Endothelial cell of umbilical vein (primary cell): Measurements from ENCODE around the gene TRPV6.

Experiments used
- CTCF ChIP-seq, 2 donors: IDR thresholded peaks; 1 replicate in 1 of 2; 2 replicates in 1 of 2; pipeline ENCODE4 v1.5.1; 2011; ENCODE audit warnings: low read length in 2 of 2, mild to moderate bottlenecking in 2 of 2, moderate library complexity in 2 of 2, control low read depth in 1 of 2, inconsistent platforms in 1 of 2, low read depth in 1 of 2; ENCODE audit not compliant: insufficient read depth in 1 of 2; ENCODE audit errors: extremely low read depth in 1 of 2
- EZH2 ChIP-seq: IDR thresholded peaks from 2 replicates; pipeline ENCODE4 v1.6.1; 2012; ENCODE audit warnings: borderline replicate concordance, low read depth, mild to moderate bottlenecking, moderate library complexity, low read length, inconsistent platforms; ENCODE audit not compliant: severe bottlenecking
- JUN ChIP-seq: IDR thresholded peaks from 2 replicates; pipeline ENCODE4 v1.6.1; 2011; ENCODE audit warnings: borderline replicate concordance, low read depth; ENCODE audit not compliant: insufficient read length, insufficient read depth
- MAX ChIP-seq: IDR thresholded peaks from 2 replicates; pipeline ENCODE4 v1.6.1; 2011; ENCODE audit not compliant: insufficient read depth, insufficient read length
- POLR2AphosphoS5 ChIP-seq: IDR thresholded peaks from 2 replicates; pipeline ENCODE4 v1.6.1; 2012; ENCODE audit warnings: low read depth, mild to moderate bottlenecking, control low read depth, low read length, moderate library complexity; ENCODE audit not compliant: insufficient read depth

- TF ChIP-seq CTCF (IDR thresholded peaks at IDR 0.05; ENCODE audit: extremely low read depth in 1 of 2, insufficient read depth in 1 of 2, low read depth in 1 of 2, low read length in 2 of 2) (no peak), POLR2AphosphoS5 (no peak), MAX (no peak), EZH2 (no peak), JUN (no peak)
Measured at GRCh38 chr7:142842251-142842766, 43.2 kb downstream of the TRPV6 start.
